Left hindlimb (tissue), 1 donor: ENCODE results near the gene RABGGTA.

Experiments
- DNase-seq: peaks from one replicate; pipeline ENCODE4 v3.0.0-alpha.2; 2018

Gene RABGGTA

GRCh38 chr14:24278424-24278823, 7.0 kb upstream of the RABGGTA start:
- DNase-seq, result no peak

- DNase-seq, result no peak
These were observed 6.4 kb upstream of the RABGGTA start for GRCh38 chr14:24277606-24278321.

- DNase-seq, result no peak
These were observed 5.7 kb upstream of the RABGGTA start for GRCh38 chr14:24277071-24277470.

GRCh38 chr14:24274101-24274543, 2.7 kb upstream of the RABGGTA start:
- DNase-seq, result no peak

GRCh38 chr14:24273422-24273998, 2.1 kb upstream of the RABGGTA start:
- DNase-seq, result no peak

GRCh38 chr14:24272467-24272866, 1.1 kb upstream of the RABGGTA start:
- DNase-seq, result no peak

- no peak for DNase-seq
These were observed 452 bp upstream of the RABGGTA start for GRCh38 chr14:24271834-24272263.

GRCh38 chr14:24270537-24271133, 762 bp downstream of the RABGGTA start:
- DNase-seq, result no peak

- DNase-seq, result no peak
These were observed 1.4 kb downstream of the RABGGTA start for GRCh38 chr14:24269910-24270536.

GRCh38 chr14:24269368-24269767, 2.0 kb downstream of the RABGGTA start:
- no peak for DNase-seq

- DNase-seq, result no peak
These were observed 3.2 kb downstream of the RABGGTA start for GRCh38 chr14:24268225-24268624.

GRCh38 chr14:24267516-24267915, 3.9 kb downstream of the RABGGTA start:
- no peak for DNase-seq

GRCh38 chr14:24266344-24267244, 4.8 kb downstream of the RABGGTA start:
- no peak for DNase-seq

- no peak for DNase-seq
These were observed 7.1 kb downstream of the RABGGTA start for GRCh38 chr14:24264298-24264697.

GRCh38 chr14:24263848-24264247, 7.5 kb downstream of the RABGGTA start:
- DNase-seq, result no peak

- DNase-seq, result no peak
These were observed 8.3 kb downstream of the RABGGTA start, which contains the start of gene TGM1 for GRCh38 chr14:24262821-24263733. Gene TGM1 (minus strand): TSS chr14:24263177. CDS start chr14:24262352, 825 bp downstream.

- DNase-seq, result no peak
These were observed 9.4 kb downstream of the RABGGTA start for GRCh38 chr14:24261969-24262327.

GRCh38 chr14:24261256-24261968, 10.0 kb downstream of the RABGGTA start:
- DNase-seq, result no peak

GRCh38 chr14:24260780-24261157, 10.6 kb downstream of the RABGGTA start:
- no peak for DNase-seq

- no peak for DNase-seq
These were observed 11.2 kb downstream of the RABGGTA start for GRCh38 chr14:24260026-24260779.
